Mammary epithelial cell (primary cell): ENCODE data around the gene SLC10A3.

Source experiments
- EZH2 ChIP-seq: IDR thresholded peaks from 2 replicates; pipeline ENCODE4 v1.6.1; 2012; ENCODE audit warnings: low read length, inconsistent platforms, borderline replicate concordance
- TF ChIP-seq, protein P1 (sequence below), 2 donors: IDR thresholded peaks in 1 of 2; conservative IDR thresholded peaks in 1 of 2; 2 replicates each; pipeline ENCODE4 v1.5.1; 2011 to 2012; ENCODE audit warnings: inconsistent platforms in 2 of 2, low read length in 2 of 2, mild to moderate bottlenecking in 2 of 2, control low read depth in 1 of 2, low read depth in 1 of 2; ENCODE audit not compliant: insufficient read depth in 1 of 2; ENCODE audit errors: extremely low read depth in 1 of 2

DNA sequence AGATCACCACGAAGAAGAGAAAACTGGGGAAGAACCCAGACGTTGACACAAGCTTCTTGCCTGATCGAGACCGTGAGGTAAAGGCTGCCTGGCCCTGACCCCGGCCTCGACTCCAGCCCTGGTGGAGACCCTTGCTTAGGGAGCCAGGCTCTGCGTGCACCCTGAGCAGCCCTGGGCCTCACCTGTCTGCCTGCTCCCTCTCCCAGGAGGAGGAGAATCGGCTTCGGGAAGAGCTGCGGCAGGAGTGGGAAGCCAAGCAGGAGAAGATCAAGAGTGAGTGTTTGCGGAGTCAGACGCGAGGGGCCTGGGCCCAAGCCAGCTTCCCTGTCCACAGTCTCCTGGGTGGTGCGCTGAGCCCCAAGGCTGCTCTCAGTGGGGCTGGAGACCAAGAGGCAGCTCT, 41.9 kb downstream of the SLC10A3 start:
- TF ChIP-seq EZH2 = no peak
- TF ChIP-seq, protein P1, sequence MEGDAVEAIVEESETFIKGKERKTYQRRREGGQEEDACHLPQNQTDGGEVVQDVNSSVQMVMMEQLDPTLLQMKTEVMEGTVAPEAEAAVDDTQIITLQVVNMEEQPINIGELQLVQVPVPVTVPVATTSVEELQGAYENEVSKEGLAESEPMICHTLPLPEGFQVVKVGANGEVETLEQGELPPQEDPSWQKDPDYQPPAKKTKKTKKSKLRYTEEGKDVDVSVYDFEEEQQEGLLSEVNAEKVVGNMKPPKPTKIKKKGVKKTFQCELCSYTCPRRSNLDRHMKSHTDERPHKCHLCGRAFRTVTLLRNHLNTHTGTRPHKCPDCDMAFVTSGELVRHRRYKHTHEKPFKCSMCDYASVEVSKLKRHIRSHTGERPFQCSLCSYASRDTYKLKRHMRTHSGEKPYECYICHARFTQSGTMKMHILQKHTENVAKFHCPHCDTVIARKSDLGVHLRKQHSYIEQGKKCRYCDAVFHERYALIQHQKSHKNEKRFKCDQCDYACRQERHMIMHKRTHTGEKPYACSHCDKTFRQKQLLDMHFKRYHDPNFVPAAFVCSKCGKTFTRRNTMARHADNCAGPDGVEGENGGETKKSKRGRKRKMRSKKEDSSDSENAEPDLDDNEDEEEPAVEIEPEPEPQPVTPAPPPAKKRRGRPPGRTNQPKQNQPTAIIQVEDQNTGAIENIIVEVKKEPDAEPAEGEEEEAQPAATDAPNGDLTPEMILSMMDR (conservative IDR thresholded peaks at IDR 0.05 in 1 of 2, IDR thresholded peaks at IDR 0.05 in 1 of 2; ENCODE audit: extremely low read depth in 1 of 2, insufficient read depth in 1 of 2, low read depth in 1 of 2, low read length in 2 of 2) = no peak
